ENCODE data around the gene CALY.

CALY gene

GRCh38 chr10:133312016-133312768 is 24.5 kb downstream of the CALY start:
- Histone ChIP-seq H3K4me1 (ENCODE audit: control insufficient read depth, insufficient read depth, low read depth, low read length) (peaks cover 17% of the 10 kb centered on the region), H2BK120ac (ENCODE audit: low read depth, low read length) (no peak overlapping the region), H3K4ac (ENCODE audit: low read depth in 1 of 2, low read length in 2 of 2) (no peak overlapping the region), H3K14ac (ENCODE audit: low read length in 2 of 2) (no peak overlapping the region), H3K27ac (ENCODE audit: low read length, poor library complexity, severe bottlenecking) (no peak overlapping the region), H3K9me3 (ENCODE audit: control insufficient read depth, low read length) (no peaks in the 10 kb centered on the region), H2BK12ac (ENCODE audit: low read length in 2 of 2) (no peak overlapping the region), H3K18ac (ENCODE audit: low read depth in 1 of 2, low read length in 2 of 2) (no peak overlapping the region), H3K36me3 (ENCODE audit: control insufficient read depth in 1 of 2, insufficient read depth in 2 of 2, low read depth in 1 of 2, low read length in 2 of 2) (peaks cover 30 to 42% of the 10 kb centered on the region in 2 experiments), H3K4me3 (ENCODE audit: insufficient read depth in 1 of 2, low read depth in 1 of 2, low read length in 2 of 2) (no peak overlapping the region), H3K23ac (ENCODE audit: low read length in 2 of 2) (no peak overlapping the region), H2BK15ac (ENCODE audit: low read depth, poor library complexity, severe bottlenecking) (no peak overlapping the region), H2BK5ac (ENCODE audit: low read depth, low read length, poor library complexity, severe bottlenecking) (no peak overlapping the region), H2AK5ac (ENCODE audit: low read length, severe bottlenecking) (no peak overlapping the region), H3K4me2 (ENCODE audit: low read length, poor library complexity, severe bottlenecking) (no peak overlapping the region), H3K27me3 (ENCODE audit: control insufficient read depth in 1 of 2, insufficient read depth in 1 of 2, low read length in 2 of 2) (no peaks in the 10 kb centered on the region), H2AFZ (ENCODE audit: low read depth, low read length) (no peak overlapping the region), H4K91ac (ENCODE audit: low read length) (no peak overlapping the region), H4K8ac (ENCODE audit: low read length) (no peak overlapping the region), H3K79me1 (replicated peaks; ENCODE audit: low read length, poor library complexity, severe bottlenecking) (peaks cover 15% of the 10 kb centered on the region), H3K9ac (ENCODE audit: low read length) (no peak overlapping the region)
- DNase-seq: no peak
- WGBS: 98% methylated on average over 20 of the region's 23 CpGs

GRCh38 chr10:133311570-133311969 is 25.1 kb downstream of the CALY start:
- Histone ChIP-seq H4K91ac (ENCODE audit: low read length) (no peak overlapping the region), H4K8ac (ENCODE audit: low read length) (no peak overlapping the region), H3K36me3 (ENCODE audit: control insufficient read depth in 1 of 2, insufficient read depth in 2 of 2, low read depth in 1 of 2, low read length in 2 of 2) (peaks cover 30 to 46% of the 10 kb centered on the region in 2 experiments), H2AFZ (ENCODE audit: low read depth, low read length) (no peak overlapping the region), H3K23ac (ENCODE audit: low read length in 2 of 2) (no peak overlapping the region), H3K4me3 (ENCODE audit: insufficient read depth in 1 of 2, low read depth in 1 of 2, low read length in 2 of 2) (no peak overlapping the region), H3K14ac (ENCODE audit: low read length in 2 of 2) (no peak overlapping the region), H3K27me3 (ENCODE audit: control insufficient read depth in 1 of 2, insufficient read depth in 1 of 2, low read length in 2 of 2) (no peaks in the 10 kb centered on the region), H3K79me1 (replicated peaks; ENCODE audit: low read length, poor library complexity, severe bottlenecking) (peaks cover 17% of the 10 kb centered on the region), H3K9me3 (ENCODE audit: control insufficient read depth, low read length) (no peaks in the 10 kb centered on the region), H2BK15ac (ENCODE audit: low read depth, poor library complexity, severe bottlenecking) (no peak overlapping the region), H3K4ac (ENCODE audit: low read depth in 1 of 2, low read length in 2 of 2) (no peak overlapping the region), H3K9ac (ENCODE audit: low read length) (no peak overlapping the region), H2BK120ac (ENCODE audit: low read depth, low read length) (no peak overlapping the region), H3K18ac (ENCODE audit: low read depth in 1 of 2, low read length in 2 of 2) (no peak overlapping the region), H3K27ac (ENCODE audit: low read length, poor library complexity, severe bottlenecking) (no peak overlapping the region), H2BK5ac (ENCODE audit: low read depth, low read length, poor library complexity, severe bottlenecking) (no peak overlapping the region), H3K4me2 (ENCODE audit: low read length, poor library complexity, severe bottlenecking) (no peak overlapping the region), H2BK12ac (ENCODE audit: low read length in 2 of 2) (no peak overlapping the region), H2AK5ac (ENCODE audit: low read length, severe bottlenecking) (no peak overlapping the region), H3K4me1 (ENCODE audit: control insufficient read depth, insufficient read depth, low read depth, low read length) (peaks cover 22% of the 10 kb centered on the region)
- DNase-seq: no peak
- WGBS: 96% methylated on average over 10 of the region's 10 CpGs

GRCh38 chr10:133310789-133311188 is 25.9 kb downstream of the CALY start:
- Histone ChIP-seq H3K4me2 (ENCODE audit: low read length, poor library complexity, severe bottlenecking) (no peak overlapping the region), H3K14ac (ENCODE audit: low read length in 2 of 2) (no peak overlapping the region), H3K4me1 (ENCODE audit: control insufficient read depth, insufficient read depth, low read depth, low read length) (peaks cover 24% of the 10 kb centered on the region), H3K18ac (ENCODE audit: low read depth in 1 of 2, low read length in 2 of 2) (no peak overlapping the region), H2BK15ac (ENCODE audit: low read depth, poor library complexity, severe bottlenecking) (no peak overlapping the region), H4K8ac (ENCODE audit: low read length) (no peak overlapping the region), H3K9ac (ENCODE audit: low read length) (no peak overlapping the region), H2BK5ac (ENCODE audit: low read depth, low read length, poor library complexity, severe bottlenecking) (no peak overlapping the region), H2BK120ac (ENCODE audit: low read depth, low read length) (no peak overlapping the region), H2AFZ (ENCODE audit: low read depth, low read length) (no peak overlapping the region), H2AK5ac (ENCODE audit: low read length, severe bottlenecking) (no peak overlapping the region), H3K27ac (ENCODE audit: low read length, poor library complexity, severe bottlenecking) (no peak overlapping the region), H4K91ac (ENCODE audit: low read length) (no peak overlapping the region), H2BK12ac (ENCODE audit: low read length in 2 of 2) (no peak overlapping the region), H3K79me1 (replicated peaks; ENCODE audit: low read length, poor library complexity, severe bottlenecking) (peaks cover 19% of the 10 kb centered on the region), H3K23ac (ENCODE audit: low read length in 2 of 2) (no peak overlapping the region), H3K27me3 (ENCODE audit: control insufficient read depth in 1 of 2, insufficient read depth in 1 of 2, low read length in 2 of 2) (no peaks in the 10 kb centered on the region), H3K36me3 (ENCODE audit: control insufficient read depth in 1 of 2, insufficient read depth in 2 of 2, low read depth in 1 of 2, low read length in 2 of 2) (peaks cover 31 to 47% of the 10 kb centered on the region in 2 experiments), H3K4me3 (ENCODE audit: insufficient read depth in 1 of 2, low read depth in 1 of 2, low read length in 2 of 2) (no peak overlapping the region), H3K4ac (ENCODE audit: low read depth in 1 of 2, low read length in 2 of 2) (no peak overlapping the region), H3K9me3 (ENCODE audit: control insufficient read depth, low read length) (no peaks in the 10 kb centered on the region)
- no peak for DNase-seq
- 98% methylated on average over 7 of the region's 8 CpGs for WGBS

- Histone ChIP-seq H3K4me1 (ENCODE audit: control insufficient read depth, insufficient read depth, low read depth, low read length) (peaks cover 26% of the 10 kb centered on the region), H3K4me3 (ENCODE audit: insufficient read depth in 1 of 2, low read depth in 1 of 2, low read length in 2 of 2) (no peak overlapping the region), H4K8ac (ENCODE audit: low read length) (no peak overlapping the region), H3K4ac (ENCODE audit: low read depth in 1 of 2, low read length in 2 of 2) (no peak overlapping the region), H2BK5ac (ENCODE audit: low read depth, low read length, poor library complexity, severe bottlenecking) (no peak overlapping the region), H4K91ac (ENCODE audit: low read length) (peak overlapping the region; percentile 18), H2AK5ac (ENCODE audit: low read length, severe bottlenecking) (no peak overlapping the region), H3K18ac (ENCODE audit: low read depth in 1 of 2, low read length in 2 of 2) (no peak overlapping the region), H3K36me3 (ENCODE audit: control insufficient read depth in 1 of 2, insufficient read depth in 2 of 2, low read depth in 1 of 2, low read length in 2 of 2) (peaks cover 35 to 50% of the 10 kb centered on the region in 2 experiments), H2AFZ (ENCODE audit: low read depth, low read length) (no peak overlapping the region), H3K14ac (ENCODE audit: low read length in 2 of 2) (no peak overlapping the region), H3K27me3 (ENCODE audit: control insufficient read depth in 1 of 2, insufficient read depth in 1 of 2, low read length in 2 of 2) (no peaks in the 10 kb centered on the region), H2BK120ac (ENCODE audit: low read depth, low read length) (no peak overlapping the region), H3K27ac (ENCODE audit: low read length, poor library complexity, severe bottlenecking) (no peak overlapping the region), H3K9me3 (ENCODE audit: control insufficient read depth, low read length) (no peaks in the 10 kb centered on the region), H2BK12ac (ENCODE audit: low read length in 2 of 2) (no peak overlapping the region), H3K4me2 (ENCODE audit: low read length, poor library complexity, severe bottlenecking) (no peak overlapping the region), H3K23ac (ENCODE audit: low read length in 2 of 2) (no peak overlapping the region), H3K9ac (ENCODE audit: low read length) (no peak overlapping the region), H2BK15ac (ENCODE audit: low read depth, poor library complexity, severe bottlenecking) (no peak overlapping the region), H3K79me1 (replicated peaks; ENCODE audit: low read length, poor library complexity, severe bottlenecking) (peaks cover 19% of the 10 kb centered on the region)
- no peak for DNase-seq
- 97% methylated on average over 16 of the region's 16 CpGs for WGBS
Observed at GRCh38 chr10:133310399-133310755, 26.3 kb downstream of the CALY start.
